Kidney (tissue), 14 donors: ENCODE measurements around the gene INPP5K. TPM values are rescaled to one million over a fixed set of nuclear protein-coding genes. Genes with fewer than 3 reads are reported as not detected.
A peak's percentile ranks its signal among the peaks of the same experiment; 100 is the strongest.

Source experiments
- DNase-seq, 5 donors: peaks; one replicate each; pipeline ENCODE4 v3.0.0-alpha.2; 2013 to 2020
- FAIRE-seq: peaks from 2 replicates; lab custom pipeline; 2012; peaks lifted over from hg19 to GRCh38; lab: Jason Lieb, UNC
- H3K27ac ChIP-seq, 2 donors: one replicate each; pipeline ENCODE4 v1.7.0; 2013; ENCODE audit warnings: low read depth in 2 of 2, low read length in 2 of 2, inconsistent platforms in 1 of 2
- H3K27me3 ChIP-seq: one replicate; pipeline ENCODE4 v1.7.1; 2013; ENCODE audit warnings: low read length, inconsistent platforms; ENCODE audit not compliant: control insufficient read depth, insufficient read depth
- H3K36me3 ChIP-seq, 3 donors: one replicate each; pipeline versions ENCODE4 v1.7.0 to v1.7.1; 2013; ENCODE audit warnings: low read length in 3 of 3, control low read depth in 1 of 3, inconsistent platforms in 1 of 3; ENCODE audit not compliant: insufficient read depth in 3 of 3, control insufficient read depth in 2 of 3
- H3K4me1 ChIP-seq, 3 donors: one replicate each; pipeline versions ENCODE4 v1.7.0 to v1.7.1; 2013; ENCODE audit warnings: low read length in 3 of 3, inconsistent platforms in 1 of 3, low read depth in 1 of 3; ENCODE audit not compliant: control insufficient read depth in 2 of 3, insufficient read depth in 2 of 3
- H3K4me3 ChIP-seq, 3 donors: one replicate each; pipeline versions ENCODE4 v1.7.0 to v1.8.1; 2013; ENCODE audit warnings: low read length in 3 of 3, control low read depth in 1 of 3, inconsistent platforms in 1 of 3
- H3K9ac ChIP-seq, 3 donors: one replicate each; pipeline versions ENCODE4 v1.7.0 to v1.7.1; 2013; ENCODE audit warnings: low read length in 3 of 3, control low read depth in 1 of 3, inconsistent platforms in 1 of 3
- H3K9me3 ChIP-seq, 3 donors: one replicate each; pipeline versions ENCODE4 v1.7.0 to v1.7.1; 2013; ENCODE audit warnings: low read length in 3 of 3, control low read depth in 1 of 3, inconsistent platforms in 1 of 3; ENCODE audit not compliant: control insufficient read depth in 2 of 3, insufficient read depth in 1 of 3
- intact Hi-C: fragments of 100-400 bp; cut with DNase I; formaldehyde crosslinking; loops from one replicate; pipeline ENCODE4 v1.11.1; 2022
- polyA plus RNA-seq: library from polyadenylated mRNA; stranded (reverse); fragments of 350-450 nt; fragmentation: Illumina TruSeq; extraction: RNeasy Lipid Tissue Mini Kit (QIAGEN cat#74804); gene quantifications from one replicate; pipeline ENCODE4 v1.2.3, GENCODE V29; 2014; ENCODE audit warnings: low read depth, low replicate concordance; ENCODE audit not compliant: insufficient read depth
- total RNA-seq: library from RNA; stranded (reverse); fragmentation: NEBNext Ultra II Directional; extraction: Animal tissue kit (Norgen Biotek cat#: 25700); gene quantifications from one replicate; pipeline ENCODE4 v1.2.1, GENCODE V29; 2021
- TF ChIP-seq, protein P1 (sequence below): IDR thresholded peaks from 3 replicates; pipeline ENCODE4 v1.5.1; 2012; ENCODE audit warnings: mild to moderate bottlenecking, moderate library complexity, borderline replicate concordance; ENCODE audit not compliant: insufficient read depth; ENCODE audit errors: extremely low read depth
- donor health status: control.
- donor health status: control.
- donor health status: control.
- donor health status: control.
- donor health status: control.
- donor health status: DM: yes; HTN: yes; CAD: no.
- donor health status: Normal renal cell carcinoma (clear cell type).

Gene INPP5K
- total and polyA plus RNA-seq, 2 donors from 2014 or later: 36.1 to 46.2 TPM

- Histone ChIP-seq H3K27me3 (no peaks in the 10 kb centered on the region), H3K4me3 (no peak overlapping the region), H3K9me3 (no peaks in the 10 kb centered on the region), H3K27ac (no peak overlapping the region), H3K9ac (peak overlapping the region in 1 of 3 donors; percentile 9), H3K36me3 (peaks cover 0 to 31% (median 24%) of the 10 kb centered on the region in 3 donors), H3K4me1 (peaks cover 3 to 18% (median 12%) of the 10 kb centered on the region in 3 donors)
- TF ChIP-seq, protein P1, sequence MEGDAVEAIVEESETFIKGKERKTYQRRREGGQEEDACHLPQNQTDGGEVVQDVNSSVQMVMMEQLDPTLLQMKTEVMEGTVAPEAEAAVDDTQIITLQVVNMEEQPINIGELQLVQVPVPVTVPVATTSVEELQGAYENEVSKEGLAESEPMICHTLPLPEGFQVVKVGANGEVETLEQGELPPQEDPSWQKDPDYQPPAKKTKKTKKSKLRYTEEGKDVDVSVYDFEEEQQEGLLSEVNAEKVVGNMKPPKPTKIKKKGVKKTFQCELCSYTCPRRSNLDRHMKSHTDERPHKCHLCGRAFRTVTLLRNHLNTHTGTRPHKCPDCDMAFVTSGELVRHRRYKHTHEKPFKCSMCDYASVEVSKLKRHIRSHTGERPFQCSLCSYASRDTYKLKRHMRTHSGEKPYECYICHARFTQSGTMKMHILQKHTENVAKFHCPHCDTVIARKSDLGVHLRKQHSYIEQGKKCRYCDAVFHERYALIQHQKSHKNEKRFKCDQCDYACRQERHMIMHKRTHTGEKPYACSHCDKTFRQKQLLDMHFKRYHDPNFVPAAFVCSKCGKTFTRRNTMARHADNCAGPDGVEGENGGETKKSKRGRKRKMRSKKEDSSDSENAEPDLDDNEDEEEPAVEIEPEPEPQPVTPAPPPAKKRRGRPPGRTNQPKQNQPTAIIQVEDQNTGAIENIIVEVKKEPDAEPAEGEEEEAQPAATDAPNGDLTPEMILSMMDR: no peak
- intact Hi-C loops: no loop called here
- no peak for FAIRE-seq
- DNase-seq: no peak
These were observed 38.5 kb upstream of the INPP5K start for GRCh38 chr17:1554751-1555540.

DNA sequence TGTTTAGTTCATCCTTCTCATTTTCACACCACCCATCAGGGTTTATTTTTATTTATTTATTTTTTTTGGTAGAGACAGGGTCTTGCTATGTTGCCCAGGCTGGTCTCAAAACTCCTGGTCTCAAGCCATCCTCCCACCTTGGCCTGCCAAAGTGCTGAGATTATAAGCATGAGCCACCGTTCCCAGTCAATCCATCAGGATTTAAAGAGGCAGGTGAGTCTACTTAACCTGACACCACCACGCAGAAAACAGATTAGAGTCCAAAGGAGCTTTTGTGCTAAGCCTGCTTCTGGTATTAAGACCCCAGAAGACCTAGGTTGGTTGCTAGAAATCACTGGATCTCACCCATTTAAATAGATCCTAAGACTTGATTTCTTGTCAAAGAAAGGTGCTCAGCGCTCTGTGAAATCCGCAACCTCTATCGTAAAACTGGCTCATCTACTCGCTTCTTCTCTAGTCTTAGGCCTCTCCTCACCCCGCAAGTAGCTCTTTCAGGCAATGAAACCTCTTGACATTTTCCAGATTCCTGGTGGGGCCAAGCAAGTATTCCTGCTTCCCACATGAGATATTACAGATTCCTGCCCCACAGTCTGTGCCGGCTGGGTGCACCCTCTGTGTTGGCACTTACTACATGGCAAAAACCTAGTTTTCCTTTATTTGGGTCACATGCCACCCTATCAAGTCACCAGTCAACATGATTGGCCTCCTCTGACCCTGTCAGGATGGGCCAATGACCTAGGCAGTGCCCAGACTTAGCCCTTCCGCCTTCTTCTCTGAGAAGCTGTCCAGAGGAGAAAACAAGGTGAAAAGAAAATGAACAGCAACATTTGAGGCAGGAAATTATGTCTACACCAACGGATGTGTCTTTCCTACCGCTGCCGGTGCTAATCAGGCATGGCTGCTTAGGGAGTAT, 37.2 kb upstream of the INPP5K start:
- Histone ChIP-seq H3K4me3 (no peak overlapping the region), H3K27ac (no peak overlapping the region), H3K4me1 (peaks cover 0 to 10% (median 0%) of the 10 kb centered on the region in 3 donors), H3K36me3 (peaks cover 0 to 33% (median 26%) of the 10 kb centered on the region in 3 donors), H3K9me3 (no peaks in the 10 kb centered on the region), H3K9ac (no peak overlapping the region), H3K27me3 (no peaks in the 10 kb centered on the region)
- intact Hi-C loops: no loop called here
- TF ChIP-seq, protein P1: no peak
- no peak for FAIRE-seq
- no peak for DNase-seq

DNA sequence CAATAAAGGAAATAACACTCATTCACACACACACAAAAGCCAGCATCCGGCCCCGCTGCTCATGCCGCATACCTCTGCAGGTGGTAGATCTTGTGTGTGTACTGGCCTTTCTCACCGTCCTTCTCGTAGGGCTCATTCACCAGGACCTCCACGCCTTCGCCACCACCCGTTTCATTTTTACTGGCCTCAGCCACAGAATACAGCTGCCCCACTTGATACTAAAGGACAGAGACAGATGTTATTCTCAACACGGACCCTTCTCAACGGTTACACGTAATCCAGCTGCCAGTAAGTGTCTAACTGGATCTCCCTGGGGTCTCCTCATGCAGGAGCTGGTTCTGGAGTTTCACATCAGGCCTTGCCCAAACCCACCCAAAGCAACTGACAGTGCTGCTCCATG, 36.5 kb upstream of the INPP5K start:
- H3K4me3 ChIP-seq: no peak overlapping the region
- no peak overlapping the region for H3K9ac ChIP-seq
- H3K36me3 ChIP-seq: peaks cover 0 to 33% (median 31%) of the 10 kb centered on the region in 3 donors
- H3K4me1 ChIP-seq: peaks cover 0 to 10% (median 0%) of the 10 kb centered on the region in 3 donors
- H3K27ac ChIP-seq: no peak overlapping the region
- TF ChIP-seq, protein P1: no peak
- DNase-seq: peak in 1 of 5 donors; percentile 33
- no peaks in the 10 kb centered on the region for H3K27me3 ChIP-seq
- FAIRE-seq: no peak
- H3K9me3 ChIP-seq: no peaks in the 10 kb centered on the region
- intact Hi-C loops: no loop called here
